NCI-H2196 treated with DMSO at 0.1 percent for 48 hours (cell line): ENCODE data around the gene UGT3A2.
"Not testable (repeated sequence)": the region's sequence is repeated elsewhere in the genome, so short reads cannot be mapped to it uniquely, and the experiment has no call there.

Experiments
- DNase-seq: peaks from one replicate; lab custom pipeline; 2025; ENCODE audit not compliant: unreplicated experiment; lab: John Stamatoyannopoulos, UW

The UGT3A2 gene

DNA sequence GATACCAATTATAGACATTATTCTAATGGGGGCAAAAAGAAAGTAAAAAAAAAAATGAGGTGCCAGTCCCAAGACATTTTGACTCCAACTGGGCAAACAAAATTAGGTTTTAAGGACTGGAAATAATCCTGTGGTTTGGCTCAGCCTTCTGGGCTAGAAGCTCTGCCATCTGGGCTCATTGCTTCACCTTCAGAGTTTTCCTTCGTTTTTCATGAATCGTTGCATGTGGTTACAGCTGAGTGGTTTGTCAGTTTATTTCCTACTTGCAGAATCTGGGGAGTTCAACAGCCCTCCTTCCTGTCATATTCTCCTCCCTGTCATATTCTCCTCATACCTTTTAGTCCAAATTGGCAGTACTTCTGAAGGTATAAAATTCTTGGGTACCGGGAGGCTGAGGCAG lies 12.0 kb downstream of the UGT3A2 start:
- DNase-seq = no peak

DNA sequence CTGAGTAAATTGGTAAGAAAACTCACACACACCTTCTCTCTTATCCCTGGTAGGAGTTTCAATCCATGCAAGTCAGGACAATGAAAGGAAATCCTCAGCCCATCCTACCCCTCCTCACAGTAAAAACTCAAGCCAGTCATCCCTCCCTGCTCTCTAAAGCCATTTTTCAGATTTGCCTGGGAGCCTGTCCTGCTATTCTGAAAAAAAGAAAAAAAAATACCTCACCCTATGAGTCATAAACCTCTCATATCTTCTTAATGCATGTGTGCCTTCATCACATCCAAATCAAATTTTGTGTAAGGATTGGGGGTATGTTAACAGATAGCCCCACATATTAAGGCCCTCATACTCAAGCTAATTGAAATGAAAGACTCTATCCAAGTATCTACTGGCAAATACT lies 14.1 kb downstream of the UGT3A2 start:
- DNase-seq = no peak

DNA sequence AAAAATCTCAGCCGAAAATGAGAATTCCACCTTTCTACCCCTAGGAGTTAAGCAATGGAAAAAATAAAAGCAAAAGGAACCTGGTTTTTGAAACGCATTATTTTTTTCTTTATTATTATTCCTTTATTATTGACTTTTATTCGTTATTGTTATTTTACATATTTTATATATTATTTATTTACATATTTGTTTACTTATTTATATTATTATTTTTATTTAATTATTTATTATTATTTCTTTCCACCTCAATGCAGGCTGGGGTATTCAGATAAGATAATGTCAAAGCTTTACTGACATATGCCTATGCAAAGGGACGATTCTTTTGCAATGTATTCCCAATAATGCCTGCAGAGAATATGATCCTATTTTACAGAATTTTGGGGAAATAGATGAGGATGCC lies 16.7 kb downstream of the UGT3A2 start:
- DNase-seq = no peak

DNA sequence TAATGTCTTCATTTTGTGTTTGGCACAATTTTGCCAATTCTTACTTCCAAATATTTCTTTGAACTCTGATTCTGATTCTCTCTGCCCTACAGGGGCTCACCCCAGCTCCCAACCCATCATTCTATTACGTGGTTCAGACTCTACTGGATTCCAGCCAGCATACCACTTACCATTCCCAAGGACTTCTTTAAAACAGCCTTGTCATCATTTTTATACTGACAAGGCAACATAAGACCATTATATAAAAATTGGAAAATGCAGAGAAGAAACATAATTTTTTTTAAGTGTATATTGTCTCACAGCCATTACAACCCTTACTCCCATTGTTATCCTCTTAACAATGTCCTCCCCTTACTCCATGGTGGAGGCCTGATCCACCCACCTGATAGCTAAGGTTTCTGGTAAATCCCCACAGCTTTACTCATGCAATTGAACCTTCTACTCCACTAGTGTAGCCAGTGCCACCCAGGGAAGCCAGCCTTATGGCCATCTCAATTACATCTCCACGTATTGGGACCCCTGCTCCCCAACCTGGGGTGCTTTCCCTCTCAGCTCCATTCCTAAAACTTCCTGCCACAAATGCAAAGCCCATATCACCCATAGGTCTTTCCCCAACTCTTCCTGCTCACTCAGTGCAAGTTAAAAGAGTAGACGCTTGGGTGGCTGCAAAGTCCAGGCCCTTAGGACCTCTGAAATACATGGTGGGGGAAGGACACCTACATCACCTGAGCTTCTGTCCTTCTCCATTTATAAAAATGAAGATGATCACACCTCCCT lies 19.1 kb downstream of the UGT3A2 start:
- no peak for DNase-seq

DNA sequence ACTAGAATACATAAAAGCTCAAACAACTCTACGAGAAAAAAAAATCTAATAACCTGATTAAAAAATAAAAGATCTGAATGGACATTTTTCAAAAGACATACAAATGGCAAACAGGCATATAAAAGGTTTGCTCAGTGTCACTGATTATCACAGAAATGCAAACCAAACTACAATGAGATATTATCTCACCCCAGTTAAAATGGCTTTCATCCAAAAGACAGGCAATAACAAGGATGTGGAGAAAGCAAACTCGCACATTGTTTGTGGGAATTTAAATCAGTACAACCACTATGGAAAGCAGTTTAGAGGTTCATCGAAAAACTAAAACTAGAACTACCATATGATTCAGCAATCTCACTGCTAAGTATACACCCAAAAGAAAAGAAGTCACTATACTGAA lies 20.8 kb downstream of the UGT3A2 start:
- no peak for DNase-seq

DNA sequence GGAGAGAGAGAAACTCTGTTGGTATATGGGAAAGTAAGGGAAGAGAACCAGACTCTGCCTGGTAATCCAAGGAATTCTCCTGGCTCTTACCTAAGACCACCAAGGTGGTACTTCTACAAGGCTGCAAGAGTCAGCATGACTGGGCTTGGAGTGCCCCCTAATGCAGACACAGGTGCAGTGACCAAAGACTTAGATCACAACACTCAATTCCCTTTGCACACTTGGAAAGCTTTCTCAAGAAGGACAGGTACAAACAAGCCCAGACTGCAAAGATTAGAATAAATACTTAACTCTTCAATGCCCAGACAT lies 25.2 kb downstream of the UGT3A2 start:
- DNase-seq = no peak

DNA sequence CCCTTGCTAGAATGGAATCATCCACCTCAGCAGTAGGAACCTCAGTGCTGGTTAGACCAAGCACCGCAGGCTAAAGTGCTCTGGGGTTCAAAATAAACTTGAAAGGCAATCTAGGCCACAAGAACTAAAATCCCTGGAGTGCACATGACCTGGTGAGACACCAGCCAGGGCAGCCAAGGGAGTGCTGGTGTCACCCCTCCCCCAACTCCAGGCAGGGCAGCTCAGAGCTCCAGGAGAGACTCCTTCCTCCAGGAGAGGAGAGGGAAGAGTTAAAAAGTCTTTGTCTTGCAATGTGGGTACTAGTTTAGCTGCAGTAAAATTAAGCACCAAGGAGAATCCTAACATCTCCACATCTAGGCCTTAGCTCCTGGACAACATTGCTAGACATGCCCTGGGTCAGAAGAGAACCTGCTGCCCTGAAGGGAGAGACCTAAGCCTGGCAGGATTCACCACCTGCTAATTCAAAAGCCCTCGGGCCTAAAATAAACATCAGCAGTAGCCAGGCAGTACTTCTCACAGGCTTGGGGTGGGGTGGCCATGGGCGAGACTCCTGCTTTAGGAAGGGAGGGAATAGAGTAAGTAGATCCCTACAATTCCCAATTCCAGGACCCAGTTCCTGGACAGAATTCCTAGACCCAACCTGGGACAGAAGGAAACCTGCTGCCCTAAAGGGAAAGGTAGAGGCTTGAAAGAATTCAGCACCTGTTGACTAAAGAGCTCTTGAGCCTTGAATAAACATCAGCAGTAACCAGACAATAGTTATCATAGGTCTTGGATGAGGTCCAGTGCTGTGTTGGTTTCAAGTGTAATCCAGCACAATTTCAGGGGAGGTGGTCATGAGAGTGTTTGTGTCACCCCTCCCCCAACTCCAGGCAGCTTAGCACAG lies 25.8 kb downstream of the UGT3A2 start:
- peak; percentile 85 for DNase-seq

DNA sequence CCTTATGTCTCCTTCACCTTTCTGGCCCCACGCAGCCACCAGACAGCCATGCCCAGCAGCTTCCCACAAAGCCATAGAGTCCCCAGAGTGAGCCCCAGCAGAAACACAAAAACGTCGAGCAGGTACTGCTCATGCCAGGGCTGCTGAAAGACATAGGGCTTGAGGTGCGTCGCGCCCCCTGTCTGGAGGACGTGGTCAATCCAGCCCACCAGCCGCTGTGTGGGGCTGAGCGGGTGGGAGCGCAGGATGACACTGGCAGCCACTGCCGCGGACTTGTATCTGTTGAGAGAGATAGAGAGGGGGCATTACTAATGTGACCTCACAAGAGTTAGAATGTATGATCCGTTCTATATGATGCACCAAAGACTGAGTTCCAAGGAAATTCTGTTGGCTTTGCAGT lies 31.0 kb downstream of the UGT3A2 start:
- DNase-seq = no peak

DNA sequence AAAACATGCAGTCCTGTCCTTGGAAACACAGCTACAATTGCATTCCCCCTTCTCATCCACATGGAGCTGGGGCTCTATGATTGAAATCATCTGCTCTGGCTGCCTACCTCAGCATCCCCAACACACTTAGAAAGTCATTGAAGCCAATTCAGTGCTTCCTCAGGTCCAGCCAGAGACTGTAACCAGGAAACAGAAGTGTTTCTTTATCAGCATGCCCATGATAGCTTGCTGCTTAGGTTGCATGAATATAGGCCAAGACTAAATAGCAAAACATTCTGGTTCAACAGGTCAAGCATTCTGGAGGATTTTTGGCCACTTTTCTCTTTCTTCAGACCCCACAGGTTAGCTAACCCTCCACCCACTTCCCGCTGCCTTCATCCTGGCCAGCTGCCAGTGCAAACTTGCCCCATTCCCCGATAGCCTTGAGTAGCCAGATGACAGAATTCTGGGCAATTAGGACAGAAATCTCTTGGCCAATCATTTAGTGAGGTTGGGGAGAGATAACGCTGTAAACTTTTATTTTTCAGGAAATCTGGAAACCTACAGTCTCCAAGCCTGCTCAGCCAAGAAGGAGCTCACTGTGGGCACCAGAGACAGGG lies 32.0 kb downstream of the UGT3A2 start:
- not testable (repeated sequence) for DNase-seq

DNA sequence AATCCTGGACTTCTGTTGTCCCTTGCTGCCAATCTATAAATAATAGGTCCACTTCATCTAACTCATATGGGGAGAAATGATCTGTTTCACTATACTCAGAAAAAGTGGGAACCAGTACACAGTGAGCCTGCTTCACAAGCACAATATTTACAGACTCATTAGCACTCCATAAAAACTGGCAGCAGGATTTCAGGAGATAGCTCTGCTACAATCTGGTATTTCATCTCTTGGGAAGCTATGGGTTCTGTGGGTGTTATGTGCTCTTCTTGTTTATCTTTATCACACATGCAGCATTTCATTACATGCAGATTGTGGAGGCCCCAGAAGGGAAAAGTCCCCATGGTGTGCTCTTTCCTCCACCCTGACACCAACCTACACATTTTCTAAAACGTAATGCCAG lies 33.2 kb downstream of the UGT3A2 start:
- DNase-seq = no peak

DNA sequence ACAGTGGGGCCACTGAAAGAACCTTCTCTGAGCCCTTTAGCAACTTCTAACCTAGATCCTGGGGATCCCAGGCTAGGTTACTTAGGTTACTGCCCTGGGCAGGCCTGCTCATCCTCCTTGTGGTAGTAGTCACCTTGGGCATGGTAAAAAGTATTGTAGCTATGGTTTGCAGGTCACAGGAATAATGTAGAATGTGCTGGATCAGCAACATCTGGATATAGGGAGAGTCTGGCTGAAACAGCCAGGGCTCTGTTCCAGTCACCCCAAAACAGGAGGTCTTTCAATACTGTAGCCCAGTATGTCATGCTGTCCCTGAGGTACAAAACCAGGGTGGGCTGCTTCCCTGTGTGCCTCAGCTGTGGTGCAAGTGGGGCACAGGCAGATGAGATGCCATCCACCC lies 33.6 kb downstream of the UGT3A2 start:
- no peak for DNase-seq

DNA sequence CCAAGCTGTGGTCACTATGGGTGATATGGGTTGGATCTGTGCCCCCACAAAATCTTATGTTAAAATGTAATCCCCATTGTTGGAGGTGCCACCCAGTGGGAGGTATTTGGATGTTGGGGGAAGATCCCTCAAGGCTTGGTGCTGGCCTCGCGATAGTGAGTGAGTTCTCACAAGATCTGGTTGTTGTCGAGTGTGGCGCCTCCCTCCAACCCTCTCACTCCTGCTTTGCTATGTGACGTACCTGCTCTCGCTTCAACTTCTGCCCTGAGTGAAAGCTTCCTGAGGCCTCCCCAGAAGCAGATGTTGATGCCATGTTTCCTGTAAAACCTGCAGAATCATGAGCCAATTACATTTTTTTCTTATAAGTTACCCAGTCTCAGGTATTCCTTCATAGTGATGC lies 35.5 kb downstream of the UGT3A2 start:
- no peak for DNase-seq

DNA sequence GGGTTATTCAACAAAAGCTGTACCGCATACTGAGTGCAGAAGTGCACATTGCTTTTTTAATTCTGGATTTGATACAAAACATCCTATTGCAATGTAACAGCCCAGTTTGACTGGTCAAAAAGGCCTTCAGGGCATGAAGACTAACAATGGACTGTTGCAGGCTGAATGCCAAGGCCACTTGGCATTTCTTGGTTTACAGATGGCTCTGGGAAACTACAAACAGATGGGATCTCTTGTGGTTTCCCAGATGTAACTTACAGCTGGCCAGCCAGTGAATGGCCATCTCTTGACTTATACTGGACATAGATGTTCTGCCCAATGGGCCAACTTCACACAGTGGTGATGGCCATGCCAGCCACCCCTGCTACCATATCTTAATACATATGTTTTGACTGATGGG lies 36.8 kb downstream of the UGT3A2 start:
- DNase-seq = no peak

DNA sequence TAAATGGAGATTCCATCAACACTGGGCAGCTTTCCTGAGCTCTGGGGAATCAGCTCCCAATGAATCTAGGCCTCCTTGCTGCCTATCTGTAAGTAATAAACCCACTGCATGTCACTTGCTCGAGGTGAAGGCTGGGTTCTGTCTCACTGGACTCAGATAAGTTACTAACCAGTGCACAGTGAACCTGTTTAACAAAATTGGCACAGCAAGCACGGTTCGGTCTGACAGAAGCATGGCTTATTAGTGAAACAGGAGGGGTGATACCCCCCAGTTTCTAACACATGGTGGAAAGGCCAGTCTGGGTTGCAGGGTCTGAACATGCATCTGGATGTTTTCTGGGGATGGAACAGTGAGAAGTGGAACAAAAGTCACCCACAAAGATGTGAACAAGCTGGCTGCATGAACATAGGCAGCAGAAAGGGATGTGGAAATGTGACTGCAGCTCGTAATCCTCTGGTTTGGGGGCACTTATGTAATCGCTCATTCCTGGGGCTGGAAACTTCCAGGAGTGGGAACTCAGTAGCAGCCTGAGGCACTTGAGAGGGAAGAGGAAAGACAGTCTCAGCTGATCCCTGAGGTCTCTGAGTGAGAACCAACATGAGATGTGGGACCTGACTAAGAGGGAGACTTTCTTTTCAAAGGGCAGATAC lies 37.7 kb downstream of the UGT3A2 start:
- no peak for DNase-seq

DNA sequence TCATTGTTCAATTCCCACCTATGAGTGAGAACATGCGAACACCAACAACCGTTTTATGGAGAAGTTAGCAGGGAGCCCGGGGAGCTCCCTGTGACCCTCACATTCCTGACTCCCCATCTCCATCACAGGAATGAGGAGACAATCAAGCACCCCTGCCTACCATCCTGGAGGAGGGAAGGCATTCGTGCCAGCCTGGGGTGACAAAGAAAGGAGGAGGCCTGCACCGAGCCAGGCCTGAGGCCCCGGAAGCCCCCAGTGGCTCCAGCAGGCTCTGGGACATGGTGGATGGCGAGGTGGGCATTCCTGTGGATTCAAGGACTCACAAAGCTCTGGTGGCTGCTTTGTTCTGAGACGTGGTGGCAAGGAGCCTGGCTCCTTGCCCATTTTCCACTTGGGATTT lies 39.0 kb downstream of the UGT3A2 start:
- no peak for DNase-seq

DNA sequence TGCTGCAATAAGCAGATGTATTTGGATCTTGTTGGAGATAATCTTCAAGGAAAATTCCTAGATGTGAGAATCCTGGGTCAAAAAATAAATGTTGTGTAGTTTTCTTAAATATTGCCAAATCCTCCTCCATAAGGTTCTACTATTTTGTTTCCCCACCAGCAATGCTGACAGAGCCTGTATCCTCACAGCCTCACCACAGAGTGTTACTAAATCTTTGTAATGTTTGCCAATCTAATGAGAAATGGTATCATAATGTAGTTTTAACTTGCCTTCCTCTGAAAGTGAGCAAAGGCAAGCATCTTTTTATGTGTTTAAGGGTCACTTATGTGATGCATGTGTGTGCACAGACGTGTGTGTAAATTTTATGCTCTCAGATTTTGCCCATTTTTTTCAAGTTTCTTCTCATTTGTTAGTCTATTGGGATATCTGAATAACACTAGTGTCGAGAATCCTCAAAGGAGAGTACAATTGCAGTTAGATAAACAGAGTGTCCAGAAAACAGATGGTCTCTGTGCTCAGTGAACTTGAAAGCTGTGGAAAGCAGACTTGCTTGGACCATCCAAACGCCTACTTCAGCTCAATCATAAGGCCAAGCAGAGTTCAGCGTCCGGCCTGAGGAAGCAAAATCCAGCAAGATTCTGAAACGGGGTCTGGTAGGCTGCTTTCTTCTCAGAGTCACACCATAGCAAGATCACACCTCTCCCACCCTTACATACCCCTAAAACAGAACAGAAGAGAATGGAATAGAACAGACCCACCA lies 39.8 kb downstream of the UGT3A2 start:
- no peak for DNase-seq

DNA sequence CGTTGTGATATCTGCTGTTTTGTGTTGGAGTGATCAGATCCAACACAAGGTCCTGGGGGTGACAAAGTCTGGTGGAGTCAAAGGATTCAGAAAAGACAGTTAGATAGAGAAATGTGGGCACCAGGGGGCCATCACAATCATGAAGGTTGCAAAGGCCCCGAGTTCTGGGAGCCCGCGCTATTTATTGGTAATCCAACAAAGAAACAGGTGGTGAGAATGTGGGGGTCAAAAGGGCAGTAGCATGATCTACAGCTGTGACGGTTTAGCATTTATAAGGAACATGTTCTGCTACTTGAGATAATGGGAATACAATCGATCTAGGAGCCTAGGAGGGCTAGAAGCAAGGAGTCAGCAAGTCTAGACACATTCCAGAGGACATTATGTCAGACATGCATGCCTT lies 44.4 kb downstream of the UGT3A2 start:
- DNase-seq = not testable (repeated sequence)

DNA sequence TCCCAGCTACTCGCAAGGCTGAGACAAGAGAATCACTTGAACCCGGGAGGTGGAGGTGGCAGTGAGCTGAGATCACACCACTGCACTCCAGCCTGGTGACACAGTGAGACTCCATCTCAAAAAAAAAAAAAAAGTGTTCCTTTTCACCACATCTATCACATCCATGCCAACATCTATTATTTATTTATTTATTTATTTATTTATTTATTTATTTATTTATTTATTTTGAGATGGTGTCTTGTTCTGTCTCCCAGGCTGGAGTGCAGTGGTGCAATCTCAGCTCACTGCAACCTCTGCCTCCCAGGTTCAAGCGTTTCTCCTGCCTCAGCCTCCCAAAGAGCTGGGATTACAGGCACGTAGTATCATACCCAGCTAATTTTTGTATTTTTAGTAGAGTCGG lies 47.1 kb downstream of the UGT3A2 start:
- DNase-seq = not testable (repeated sequence)

DNA sequence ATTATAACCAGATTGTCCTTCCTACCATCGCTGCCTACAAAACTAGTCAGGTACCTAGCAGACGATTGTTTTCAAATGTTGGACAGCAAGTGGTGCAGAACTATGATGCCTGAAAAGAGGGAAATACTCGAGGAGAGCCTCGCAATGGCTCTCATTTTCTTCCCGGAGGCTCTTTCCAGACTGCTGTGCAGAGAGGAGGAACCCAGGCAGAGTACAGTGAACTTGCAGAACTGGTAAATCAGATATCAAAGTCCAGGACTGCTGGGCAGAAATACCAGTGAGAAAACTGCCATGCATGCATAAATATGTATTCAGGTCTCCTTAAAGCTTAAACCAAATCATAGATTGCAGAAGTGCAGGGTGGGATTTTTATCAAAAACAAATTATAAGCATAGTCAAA lies 49.1 kb downstream of the UGT3A2 start:
- no peak for DNase-seq

DNA sequence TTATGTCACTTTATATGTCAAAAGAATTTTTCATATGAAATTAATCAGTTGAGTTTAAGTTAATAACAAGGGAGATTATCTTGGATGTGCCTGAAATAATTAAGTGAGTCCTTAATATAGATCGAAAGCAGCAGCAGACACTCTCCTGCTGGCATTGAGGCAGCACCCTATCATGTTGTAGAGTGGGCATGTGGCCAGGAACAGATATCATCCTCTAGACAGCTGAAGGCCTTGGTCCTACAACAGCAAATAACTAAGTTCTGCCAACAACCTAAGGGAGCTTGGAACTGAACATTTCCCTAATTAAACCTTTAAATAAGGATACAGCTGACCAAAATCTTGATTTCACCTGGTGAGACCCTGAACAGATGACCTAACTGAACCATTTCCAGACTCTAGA lies 49.7 kb downstream of the UGT3A2 start:
- no peak for DNase-seq

DNA sequence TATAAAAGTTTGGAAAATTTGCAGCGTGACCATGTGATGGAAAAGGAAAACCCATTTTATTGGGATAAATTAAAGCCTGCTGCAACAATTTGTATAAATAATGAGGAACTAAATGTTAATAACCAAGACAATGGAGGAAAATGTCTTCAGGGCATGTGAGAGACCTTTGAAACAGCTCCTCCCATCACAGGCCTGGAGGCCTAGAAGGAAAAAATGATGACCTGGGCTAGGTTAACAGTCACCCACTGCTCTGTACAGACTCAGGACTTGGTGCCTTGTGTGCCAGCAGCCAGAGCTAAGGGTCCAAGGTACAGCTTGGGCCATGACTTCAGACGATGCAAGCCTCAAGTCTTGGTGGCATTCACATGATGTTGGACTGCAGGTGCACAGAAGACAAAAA lies 53.5 kb downstream of the UGT3A2 start:
- no peak for DNase-seq
